Tibial artery (tissue), 4 donors: Measurements from ENCODE around the gene KLK4.

ENCODE experiments used
- DNase-seq, 2 donors: peaks; one replicate each; pipeline ENCODE4 v3.0.0-alpha.2; 2019
- H3K27ac ChIP-seq, 2 donors: fragments of 200-600 bp; sonication (generic) in 1 of 2; 1 replicate in 1 of 2; 2 replicates in 1 of 2; pipeline ENCODE4 v1.5.1; 2018 to 2019; ENCODE audit warnings: mild to moderate bottlenecking in 1 of 2
- H3K27me3 ChIP-seq, 2 donors: fragments of 200-600 bp; sonication (generic) in 1 of 2; one replicate each; pipeline versions ENCODE4 v1.5.1 to v1.6.0; 2016 to 2019
- H3K36me3 ChIP-seq, 3 donors: fragments of 200-600 bp; sonication (generic) in 2 of 3; one replicate each; pipeline ENCODE4 v1.5.1; 2016 to 2019; ENCODE audit warnings: mild to moderate bottlenecking in 2 of 3
- H3K4me1 ChIP-seq, 4 donors: fragments of 200-600 bp; sonication (generic) in 2 of 4; 1 replicate in 3 of 4; 2 replicates in 1 of 4; pipeline ENCODE4 v1.5.1; 2016 to 2019
- H3K4me3 ChIP-seq, 2 donors: fragments of 200-600 bp; sonication (generic) in 1 of 2; 1 replicate in 1 of 2; 2 replicates in 1 of 2; pipeline ENCODE4 v1.5.1; 2018 to 2019; ENCODE audit warnings: mild to moderate bottlenecking in 2 of 2
- H3K9me3 ChIP-seq, 3 donors: fragments of 200-600 bp; sonication (generic) in 1 of 3; one replicate each; pipeline ENCODE4 v1.5.1; 2016 to 2019
- intact Hi-C: fragments of 100-400 bp; cut with DNase I; formaldehyde crosslinking; loops from one replicate; pipeline ENCODE4 v1.15.0; 2023; ENCODE audit warnings: low total_unique reads
- TF ChIP-seq, protein P1 (sequence below), 2 experiments: fragments of 200-600 bp in 1 of 2; fragments of 450-650 bp in 1 of 2; IDR thresholded peaks; one replicate each; pipeline ENCODE4 v1.5.1; 2017 to 2019; ENCODE audit warnings: antibody characterized with exemption in 2 of 2, mild to moderate bottlenecking in 1 of 2, moderate library complexity in 1 of 2

KLK4 gene

DNA sequence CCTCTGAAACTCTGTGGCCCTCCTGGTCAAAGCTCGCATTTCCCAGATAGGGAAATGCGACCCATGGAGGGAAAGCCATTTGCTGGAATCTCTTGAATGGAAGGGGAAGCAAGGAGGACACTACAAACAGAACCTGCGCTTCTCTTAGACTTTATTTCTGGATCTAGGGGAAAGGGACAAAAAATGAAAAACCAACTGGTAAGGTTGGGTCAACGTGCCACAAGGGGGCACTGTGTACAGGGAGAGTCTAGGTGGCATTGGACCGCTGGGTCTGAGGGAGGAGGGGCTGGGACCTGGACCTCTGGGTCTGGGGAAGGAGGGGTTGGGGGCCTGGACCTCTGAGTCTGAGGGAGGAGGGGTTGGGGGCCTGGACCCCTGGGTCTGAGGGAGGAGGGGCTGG is 5.0 kb downstream of the KLK4 start:
- no peaks in the 10 kb centered on the region for H3K9me3 ChIP-seq
- H3K4me1 ChIP-seq = peaks cover 0 to 9% (median 0%) of the 10 kb centered on the region in 4 donors
- intact Hi-C loops = no loop called here
- H3K27ac ChIP-seq = no peak overlapping the region
- TF ChIP-seq, protein P1, sequence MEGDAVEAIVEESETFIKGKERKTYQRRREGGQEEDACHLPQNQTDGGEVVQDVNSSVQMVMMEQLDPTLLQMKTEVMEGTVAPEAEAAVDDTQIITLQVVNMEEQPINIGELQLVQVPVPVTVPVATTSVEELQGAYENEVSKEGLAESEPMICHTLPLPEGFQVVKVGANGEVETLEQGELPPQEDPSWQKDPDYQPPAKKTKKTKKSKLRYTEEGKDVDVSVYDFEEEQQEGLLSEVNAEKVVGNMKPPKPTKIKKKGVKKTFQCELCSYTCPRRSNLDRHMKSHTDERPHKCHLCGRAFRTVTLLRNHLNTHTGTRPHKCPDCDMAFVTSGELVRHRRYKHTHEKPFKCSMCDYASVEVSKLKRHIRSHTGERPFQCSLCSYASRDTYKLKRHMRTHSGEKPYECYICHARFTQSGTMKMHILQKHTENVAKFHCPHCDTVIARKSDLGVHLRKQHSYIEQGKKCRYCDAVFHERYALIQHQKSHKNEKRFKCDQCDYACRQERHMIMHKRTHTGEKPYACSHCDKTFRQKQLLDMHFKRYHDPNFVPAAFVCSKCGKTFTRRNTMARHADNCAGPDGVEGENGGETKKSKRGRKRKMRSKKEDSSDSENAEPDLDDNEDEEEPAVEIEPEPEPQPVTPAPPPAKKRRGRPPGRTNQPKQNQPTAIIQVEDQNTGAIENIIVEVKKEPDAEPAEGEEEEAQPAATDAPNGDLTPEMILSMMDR (IDR thresholded peaks at IDR 0.05) = no peak
- peaks cover 0 to 44% of the 10 kb centered on the region in 2 donors for H3K27me3 ChIP-seq
- no peaks in the 10 kb centered on the region for H3K36me3 ChIP-seq
- no peak overlapping the region for H3K4me3 ChIP-seq
- no peak for DNase-seq

DNA sequence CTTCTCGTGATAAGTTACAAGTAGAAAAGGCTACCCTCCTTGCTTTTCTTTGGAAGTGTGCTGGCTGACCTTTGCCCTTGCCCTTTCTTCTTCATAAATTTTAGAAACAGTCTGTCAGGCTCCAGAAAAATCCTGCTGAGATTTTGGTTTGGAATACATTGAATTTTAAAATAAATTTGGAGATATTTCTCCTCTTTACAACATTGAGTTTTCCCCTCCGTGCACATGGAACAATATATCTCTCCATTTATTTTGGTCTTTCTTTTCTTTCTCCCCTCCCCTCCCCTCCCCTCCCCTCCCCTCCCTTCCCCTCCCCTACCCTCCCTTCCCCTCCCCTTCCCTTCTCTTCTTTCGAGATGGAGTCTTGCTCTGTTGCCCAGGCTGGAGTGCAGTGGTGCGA is 8.6 kb downstream of the KLK4 start:
- Histone ChIP-seq H3K4me3 (no peak overlapping the region), H3K36me3 (no peaks in the 10 kb centered on the region), H3K4me1 (no peaks in the 10 kb centered on the region), H3K27ac (no peak overlapping the region), H3K27me3 (peaks cover 0 to 9% of the 10 kb centered on the region in 2 donors), H3K9me3 (no peaks in the 10 kb centered on the region)
- TF ChIP-seq, protein P1 (IDR thresholded peaks at IDR 0.05) = no peak
- intact Hi-C loops = no loop called here
- no peak for DNase-seq

DNA sequence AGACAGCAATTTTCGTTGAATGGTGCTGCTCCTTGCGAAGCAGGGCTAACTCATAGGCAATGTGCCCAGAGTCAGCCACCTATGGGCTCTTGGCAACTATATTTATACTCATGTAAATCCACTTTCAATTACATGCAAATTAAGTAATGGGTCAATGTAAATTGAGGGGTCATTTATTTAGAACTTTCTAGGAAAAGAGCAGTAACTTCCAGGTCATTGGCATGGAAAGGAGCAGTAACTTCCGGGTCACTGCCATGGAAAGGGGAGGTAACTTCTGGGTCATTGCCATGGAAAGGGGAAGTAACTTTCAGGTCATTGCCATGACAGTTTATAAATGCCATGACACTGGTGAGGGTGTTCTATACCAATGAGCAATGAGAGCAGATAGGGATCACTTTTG is 11.6 kb downstream of the KLK4 start:
- intact Hi-C loops = no loop called here
- TF ChIP-seq, protein P1 (IDR thresholded peaks at IDR 0.05) = no peak
- H3K27me3 ChIP-seq = no peaks in the 10 kb centered on the region

DNA sequence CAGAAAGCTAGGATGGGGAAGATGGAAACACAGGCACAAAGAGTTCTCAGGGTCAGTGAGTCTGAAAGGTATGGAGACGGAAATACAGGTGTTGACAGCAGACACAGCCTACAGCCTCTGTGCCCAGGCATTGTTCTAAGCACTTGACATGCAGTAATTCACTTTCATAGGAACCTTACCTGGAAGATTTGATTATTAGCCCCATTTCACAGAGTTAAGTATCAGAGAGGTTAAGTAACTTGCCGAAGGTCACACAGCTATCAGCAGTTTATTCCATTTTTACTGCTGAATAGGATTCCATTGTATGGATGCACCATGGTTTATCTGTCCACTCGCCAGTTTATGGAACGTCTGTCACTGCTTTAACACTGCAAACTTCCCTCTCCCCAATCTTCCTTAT is 13.2 kb downstream of the KLK4 start:
- intact Hi-C loops = no loop called here
- Histone ChIP-seq H3K36me3 (no peaks in the 10 kb centered on the region), H3K4me3 (no peak overlapping the region), H3K4me1 (no peaks in the 10 kb centered on the region), H3K27me3 (peaks cover 0 to under 1% of the 10 kb centered on the region in 2 donors), H3K27ac (no peak overlapping the region), H3K9me3 (no peaks in the 10 kb centered on the region)
- TF ChIP-seq, protein P1 (IDR thresholded peaks at IDR 0.05) = no peak
- DNase-seq = peak in 1 of 2 donors; percentile 5

More for the DNA sequence above, 11.6 kb downstream of the KLK4 start:
- no peak for DNase-seq
- H3K27ac ChIP-seq = no peak overlapping the region
- no peaks in the 10 kb centered on the region for H3K4me1 ChIP-seq
- H3K4me3 ChIP-seq = no peak overlapping the region
- H3K36me3 ChIP-seq = no peaks in the 10 kb centered on the region
- no peaks in the 10 kb centered on the region for H3K9me3 ChIP-seq

DNA sequence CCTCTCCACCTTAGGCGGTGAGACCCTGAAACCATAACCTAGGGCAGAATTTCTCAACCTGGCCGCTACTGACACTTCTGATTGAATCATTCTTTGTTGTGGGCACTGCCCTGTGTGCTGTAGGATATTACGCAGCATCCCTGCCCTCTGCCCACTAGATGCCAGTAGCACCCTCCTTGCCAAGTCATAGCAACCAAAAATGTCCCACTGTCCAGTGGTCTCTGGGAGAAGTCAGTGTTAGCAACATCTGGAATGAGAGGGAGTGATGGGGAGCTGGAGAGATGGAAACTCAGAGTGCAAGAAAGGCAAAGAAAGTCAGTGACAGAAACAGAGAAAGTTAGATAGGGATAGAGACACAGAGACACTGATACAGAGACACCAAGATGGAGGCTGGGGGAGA is 13.6 kb downstream of the KLK4 start:
- Histone ChIP-seq H3K9me3 (no peaks in the 10 kb centered on the region), H3K4me3 (no peak overlapping the region), H3K36me3 (no peaks in the 10 kb centered on the region), H3K27ac (no peak overlapping the region), H3K27me3 (peaks cover 0 to 5% of the 10 kb centered on the region in 2 donors), H3K4me1 (no peaks in the 10 kb centered on the region)
- TF ChIP-seq, protein P1 (IDR thresholded peaks at IDR 0.05) = no peak
- peak in 1 of 2 donors; percentile 13 for DNase-seq
- intact Hi-C loops = no loop called here

DNA sequence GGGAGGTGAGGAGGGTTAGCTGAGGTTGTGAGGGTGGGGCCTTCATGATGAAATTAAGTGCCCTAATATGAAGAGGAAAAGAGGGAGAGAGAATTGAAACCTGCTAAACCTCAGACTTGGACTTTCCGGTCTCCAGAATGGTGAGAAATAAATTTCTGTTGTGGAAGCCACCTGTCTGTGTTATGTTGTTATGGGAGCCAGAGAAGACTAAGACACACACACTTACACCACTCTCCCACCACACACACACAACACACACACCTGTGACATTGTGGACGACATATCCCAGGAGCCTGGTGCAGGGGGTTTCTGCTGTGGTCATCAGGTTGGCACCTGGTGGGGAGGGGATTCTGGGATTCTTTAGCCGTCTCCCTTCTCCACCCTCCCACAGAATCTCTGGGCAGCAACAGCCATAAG is 14.0 kb downstream of the KLK4 start:
- intact Hi-C loops = no loop called here
- Histone ChIP-seq H3K36me3 (no peaks in the 10 kb centered on the region), H3K27me3 (peaks cover 0 to 5% of the 10 kb centered on the region in 2 donors), H3K27ac (no peak overlapping the region), H3K4me3 (no peak overlapping the region), H3K4me1 (no peaks in the 10 kb centered on the region), H3K9me3 (no peaks in the 10 kb centered on the region)
- TF ChIP-seq, protein P1 (IDR thresholded peaks at IDR 0.05) = no peak
- no peak for DNase-seq
